Left ventricle myocardium inferior (tissue), 1 donor: ENCODE data around the gene CALCOCO2. TPM values are rescaled to one million over a fixed set of nuclear protein-coding genes. Genes with fewer than 3 reads are reported as not detected.

Source experiments
- DNase-seq: peaks from one replicate; pipeline ENCODE4 v3.0.0-alpha.2; 2020
- H3K27ac ChIP-seq: fragments of 200-600 bp; replicated peaks from 2 replicates; pipeline ENCODE4 v1.8.0; 2021
- H3K27me3 ChIP-seq: fragments of 200-600 bp; 2 replicates; pipeline ENCODE4 v1.8.0; 2021; ENCODE audit warnings: low read depth
- H3K36me3 ChIP-seq: fragments of 200-600 bp; 2 replicates; pipeline ENCODE4 v1.8.0; 2021
- H3K4me1 ChIP-seq: fragments of 200-600 bp; 2 replicates; pipeline ENCODE4 v1.8.0; 2021
- H3K4me3 ChIP-seq: fragments of 200-600 bp; 2 replicates; pipeline ENCODE4 v1.8.0; 2021; ENCODE audit warnings: mild to moderate bottlenecking, moderate library complexity
- H3K9me3 ChIP-seq: fragments of 200-600 bp; replicated peaks from 2 replicates; pipeline ENCODE4 v1.8.0; 2021
- intact Hi-C: fragments of 100-400 bp; cut with micrococcal nuclease; formaldehyde crosslinking; loops from one replicate; pipeline ENCODE4 v1.11.0; 2022
- total RNA-seq: library from RNA; stranded (reverse); fragmentation: NEBNext Ultra II Directional; extraction: Animal tissue kit (Norgen Biotek cat#: 25700); gene quantifications from one replicate; pipeline ENCODE4 v1.2.1, GENCODE V29; 2021
- TF ChIP-seq, protein P1 (sequence below): fragments of 200-600 bp; IDR thresholded peaks from 2 replicates; pipeline ENCODE4 v1.8.0; 2021; ENCODE audit warnings: antibody characterized with exemption, mild to moderate bottlenecking, borderline replicate concordance
- donor health status: DM: no; HTN: yes; CAD: no; lungs with severe emphysema.

Gene CALCOCO2
- total RNA-seq, 1 donor from 2014 or later: 312 TPM

DNA sequence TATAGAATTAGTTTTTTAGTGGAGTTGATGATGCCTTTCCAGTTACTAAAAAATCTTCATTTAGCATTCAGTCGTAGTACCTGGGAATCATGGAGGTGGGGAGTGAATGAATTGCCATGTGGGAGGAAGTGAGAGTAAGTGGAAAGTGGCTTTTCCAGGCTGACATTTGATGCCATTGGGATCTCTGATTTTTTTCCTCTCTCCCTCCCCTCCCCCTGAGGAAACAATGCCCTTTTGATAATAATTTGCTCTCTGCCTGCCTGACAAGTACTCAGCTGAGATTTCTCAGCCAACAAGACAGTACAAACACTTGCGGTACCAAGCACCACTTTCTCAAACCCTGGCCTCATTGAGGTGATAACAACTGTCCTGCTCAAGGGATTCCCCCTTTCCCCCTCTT lies 79.5 kb downstream of the CALCOCO2 start:
- Histone ChIP-seq H3K4me1 (peaks cover 47% of the 10 kb centered on the region), H3K27me3 (no peaks in the 10 kb centered on the region), H3K36me3 (peaks cover 29% of the 10 kb centered on the region), H3K4me3 (peak overlapping the region; percentile 92), H3K9me3 (no peaks in the 10 kb centered on the region), H3K27ac (no peak overlapping the region)
- TF ChIP-seq, protein P1, sequence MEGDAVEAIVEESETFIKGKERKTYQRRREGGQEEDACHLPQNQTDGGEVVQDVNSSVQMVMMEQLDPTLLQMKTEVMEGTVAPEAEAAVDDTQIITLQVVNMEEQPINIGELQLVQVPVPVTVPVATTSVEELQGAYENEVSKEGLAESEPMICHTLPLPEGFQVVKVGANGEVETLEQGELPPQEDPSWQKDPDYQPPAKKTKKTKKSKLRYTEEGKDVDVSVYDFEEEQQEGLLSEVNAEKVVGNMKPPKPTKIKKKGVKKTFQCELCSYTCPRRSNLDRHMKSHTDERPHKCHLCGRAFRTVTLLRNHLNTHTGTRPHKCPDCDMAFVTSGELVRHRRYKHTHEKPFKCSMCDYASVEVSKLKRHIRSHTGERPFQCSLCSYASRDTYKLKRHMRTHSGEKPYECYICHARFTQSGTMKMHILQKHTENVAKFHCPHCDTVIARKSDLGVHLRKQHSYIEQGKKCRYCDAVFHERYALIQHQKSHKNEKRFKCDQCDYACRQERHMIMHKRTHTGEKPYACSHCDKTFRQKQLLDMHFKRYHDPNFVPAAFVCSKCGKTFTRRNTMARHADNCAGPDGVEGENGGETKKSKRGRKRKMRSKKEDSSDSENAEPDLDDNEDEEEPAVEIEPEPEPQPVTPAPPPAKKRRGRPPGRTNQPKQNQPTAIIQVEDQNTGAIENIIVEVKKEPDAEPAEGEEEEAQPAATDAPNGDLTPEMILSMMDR: no peak
- DNase-seq: no peak
- intact Hi-C loops: no loop called here

- peaks cover 50% of the 10 kb centered on the region for H3K36me3 ChIP-seq
- no peak overlapping the region for H3K4me3 ChIP-seq
- peaks cover 47% of the 10 kb centered on the region for H3K4me1 ChIP-seq
- H3K9me3 ChIP-seq: no peaks in the 10 kb centered on the region
- no peak overlapping the region for H3K27ac ChIP-seq
- TF ChIP-seq, protein P1: no peak
- H3K27me3 ChIP-seq: no peaks in the 10 kb centered on the region
- intact Hi-C loops: no loop called here
- DNase-seq: no peak
Observed at GRCh38 chr17:48912476-48912875, 81.6 kb downstream of the CALCOCO2 start.

Other genes starting within 250 kb of the CALCOCO2 start
- 0.91 TPM for gene HOXB3, start 240.8 kb upstream of the CALCOCO2 start, total RNA-seq
- not detected for gene HOXB5, start 237.3 kb upstream of the CALCOCO2 start, total RNA-seq
- gene HOXB6, start 226.0 kb upstream of the CALCOCO2 start, total RNA-seq: 0.66 TPM
- 0.16 TPM for gene HOXB7, start 220.0 kb upstream of the CALCOCO2 start, total RNA-seq
- not detected for gene HOXB8, start 215.7 kb upstream of the CALCOCO2 start, total RNA-seq
- not detected for gene HOXB9, start 204.7 kb upstream of the CALCOCO2 start, total RNA-seq
- gene PRAC1, start 108.5 kb upstream of the CALCOCO2 start, total RNA-seq: not detected
- gene PRAC2, start 107.8 kb upstream of the CALCOCO2 start, total RNA-seq: not detected
- not detected for gene HOXB13, start 102.3 kb upstream of the CALCOCO2 start, total RNA-seq
- gene TTLL6, start 13.8 kb upstream of the CALCOCO2 start, total RNA-seq: not detected
- gene ATP5MC1, start 61.8 kb downstream of the CALCOCO2 start, total RNA-seq: 466 TPM
- 39.4 TPM for gene UBE2Z, start 77.4 kb downstream of the CALCOCO2 start, total RNA-seq
- gene SNF8, start 113.8 kb downstream of the CALCOCO2 start, total RNA-seq: 111 TPM
- gene GIP, start 137.6 kb downstream of the CALCOCO2 start, total RNA-seq: not detected
- not detected for gene IGF2BP1, start 166.3 kb downstream of the CALCOCO2 start, total RNA-seq